Measurements from ENCODE around the gene MAPKAP1. TPM values are rescaled to one million over a fixed set of nuclear protein-coding genes. Genes with fewer than 3 reads are reported as not detected.

MAPKAP1 gene
- polyA plus RNA-seq, 1 donor, result 74.5 TPM

GRCh38 chr9:125485471-125486151, 221.4 kb downstream of the MAPKAP1 start:
- no peak for DNase-seq

- no peak for DNase-seq
Observed at GRCh38 chr9:125484350-125485282, 222.4 kb downstream of the MAPKAP1 start.

GRCh38 chr9:125483697-125484096, 223.3 kb downstream of the MAPKAP1 start:
- no peak for DNase-seq

GRCh38 chr9:125479846-125480615, 227.0 kb downstream of the MAPKAP1 start:
- DNase-seq, result no peak

GRCh38 chr9:125477089-125477544, 229.9 kb downstream of the MAPKAP1 start:
- no peak for DNase-seq

GRCh38 chr9:125476645-125477044, 230.4 kb downstream of the MAPKAP1 start:
- no peak for DNase-seq

- DNase-seq, result no peak
Observed at GRCh38 chr9:125475385-125475784, 231.6 kb downstream of the MAPKAP1 start.

- DNase-seq, result no peak
Observed at GRCh38 chr9:125472926-125473701, 233.9 kb downstream of the MAPKAP1 start.

GRCh38 chr9:125472562-125472925, 234.5 kb downstream of the MAPKAP1 start:
- DNase-seq, result no peak

- no peak for DNase-seq
Observed at GRCh38 chr9:125470767-125471580, 236.0 kb downstream of the MAPKAP1 start.

- no peak for DNase-seq
Observed at GRCh38 chr9:125470189-125470588, 236.8 kb downstream of the MAPKAP1 start.

GRCh38 chr9:125468646-125469045, 238.4 kb downstream of the MAPKAP1 start:
- DNase-seq, result no peak

- no peak for DNase-seq
Observed at GRCh38 chr9:125467116-125467740, 239.8 kb downstream of the MAPKAP1 start.

GRCh38 chr9:125466411-125466810, 240.6 kb downstream of the MAPKAP1 start:
- DNase-seq, result no peak

- no peak for DNase-seq
Observed at GRCh38 chr9:125464591-125465385, 242.2 kb downstream of the MAPKAP1 start.

GRCh38 chr9:125463926-125464325, 243.1 kb downstream of the MAPKAP1 start:
- DNase-seq, result no peak

GRCh38 chr9:125462861-125463291, 244.1 kb downstream of the MAPKAP1 start:
- no peak for DNase-seq

GRCh38 chr9:125461636-125462190, 245.3 kb downstream of the MAPKAP1 start:
- no peak for DNase-seq
